Thyroid gland (tissue), 4 donors: Measurements from ENCODE around the gene METTL22. TPM values are rescaled to one million over a fixed set of nuclear protein-coding genes. Genes with fewer than 3 reads are reported as not detected.

ENCODE experiments used
- DNase-seq, 2 donors: peaks; one replicate each; pipeline ENCODE4 v3.0.0-alpha.2; 2019
- H3K27ac ChIP-seq, 3 donors: fragments of 200-600 bp; sonication (generic); 1 replicate in 2 of 3; 2 replicates in 1 of 3; pipeline ENCODE4 v1.5.1; 2016 to 2019; ENCODE audit warnings: mild to moderate bottlenecking in 1 of 3, moderate library complexity in 1 of 3
- H3K27me3 ChIP-seq: fragments of 200-600 bp; sonication (generic); one replicate; pipeline ENCODE4 v1.5.1; 2019
- H3K36me3 ChIP-seq, 2 donors: fragments of 200-600 bp; sonication (generic); one replicate each; pipeline ENCODE4 v1.5.1; 2016 to 2019
- H3K4me1 ChIP-seq, 2 donors: fragments of 200-600 bp; sonication (generic); one replicate each; pipeline ENCODE4 v1.5.1; 2017 to 2019
- H3K4me3 ChIP-seq, 3 donors: fragments of 200-600 bp; sonication (generic); replicated peaks in 1 of 3; 1 replicate in 2 of 3; 2 replicates in 1 of 3; pipeline ENCODE4 v1.5.1; 2016; ENCODE audit warnings: mild to moderate bottlenecking in 1 of 3
- H3K9me3 ChIP-seq: fragments of 200-600 bp; sonication (generic); one replicate; pipeline ENCODE4 v1.5.1; 2017
- CTCF ChIP-seq, 6 experiments: fragments of 200-600 bp in 3 of 6; fragments of 450-650 bp in 3 of 6; sonication (generic) in 3 of 6; IDR thresholded peaks; one replicate each; pipeline ENCODE4 v1.5.1; 2016 to 2019; ENCODE audit warnings: antibody characterized with exemption in 6 of 6, mild to moderate bottlenecking in 2 of 6, inconsistent platforms in 1 of 6, moderate library complexity in 1 of 6
- POLR2A ChIP-seq, 2 donors: fragments of 450-650 bp; IDR thresholded peaks; one replicate each; pipeline ENCODE4 v1.6.1; 2017; ENCODE audit warnings: antibody characterized with exemption in 2 of 2, mild to moderate bottlenecking in 2 of 2, moderate library complexity in 1 of 2
- WGBS, 2 donors: methylation state at CpG; one replicate each; pipeline ENCODE4 v1.1.5; 2017; 5-methylcytosine and 5-hydroxymethylcytosine counted together
- intact Hi-C: fragments of 100-400 bp; cut with DNase I; formaldehyde crosslinking; loops from one replicate; pipeline ENCODE4 v1.15.1; 2023
- total RNA-seq, 4 donors: library from RNA; depleted of rRNA; stranded (reverse); fragments of >200 nt; gene quantifications; one replicate each; pipeline ENCODE4 v1.2.3, GENCODE V29; 2016

Gene METTL22
- total RNA-seq, 4 donors from 2014 or later: 16.5 to 43.2 (median 18.8) TPM

- no peak overlapping the region for H3K27ac ChIP-seq
- no peak overlapping the region for H3K4me3 ChIP-seq
- intact Hi-C loops: no loop called here
- whole genome bisulfite sequencing, 2 donors: 88 to 100% methylated on average over 2 to 3 of the region's 3 CpGs
- no peaks in the 10 kb centered on the region for H3K27me3 ChIP-seq
- no peak for TF ChIP-seq POLR2A (IDR thresholded peaks at IDR 0.05)
- no peaks in the 10 kb centered on the region for H3K36me3 ChIP-seq
- no peaks in the 10 kb centered on the region for H3K9me3 ChIP-seq
- DNase-seq: no peak
- no peaks in the 10 kb centered on the region for H3K4me1 ChIP-seq
Measured at GRCh38 chr16:8583199-8583598, 38.3 kb upstream of the METTL22 start.

DNA sequence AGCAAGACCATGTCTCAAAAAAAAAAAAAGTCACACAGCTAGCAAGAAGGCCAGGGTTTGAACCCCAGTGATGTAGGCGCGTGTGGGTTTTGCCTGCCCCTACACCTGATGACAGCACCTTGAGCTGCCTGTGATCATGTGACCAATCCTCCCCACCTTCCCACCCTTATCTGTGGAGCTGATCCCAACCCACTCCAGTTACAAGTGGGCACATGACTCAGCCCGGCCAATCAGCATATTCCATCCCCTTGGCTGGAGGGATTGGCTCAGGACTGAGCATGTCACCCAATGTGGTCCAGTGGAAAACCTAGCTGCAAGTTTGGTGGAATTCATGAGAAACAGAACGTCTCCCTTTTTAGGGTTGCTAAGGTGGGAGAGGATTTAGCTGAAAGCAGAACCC, 37.8 kb upstream of the METTL22 start:
- Histone ChIP-seq H3K9me3 (no peaks in the 10 kb centered on the region), H3K27ac (no peak overlapping the region), H3K4me3 (no peak overlapping the region), H3K27me3 (no peaks in the 10 kb centered on the region), H3K36me3 (no peaks in the 10 kb centered on the region), H3K4me1 (no peaks in the 10 kb centered on the region)
- 72 to 79% methylated on average over 4 of the region's 4 CpGs for WGBS, 2 donors
- no peak for DNase-seq
- intact Hi-C loops: no loop called here
- TF ChIP-seq POLR2A (IDR thresholded peaks at IDR 0.05) (no peak), CTCF (IDR thresholded peaks at IDR 0.05) (no peak)

- H3K4me3 ChIP-seq: no peak overlapping the region
- H3K4me1 ChIP-seq: peaks cover 0 to 7% of the 10 kb centered on the region in 2 donors
- intact Hi-C loops: no loop called here
- TF ChIP-seq CTCF (IDR thresholded peaks at IDR 0.05) (no peak), POLR2A (IDR thresholded peaks at IDR 0.05) (no peak)
- 75 to 82% methylated on average over 2 of the region's 2 CpGs for WGBS, 2 donors
- no peak for DNase-seq
- H3K27me3 ChIP-seq: peaks cover 7% of the 10 kb centered on the region
- H3K9me3 ChIP-seq: no peaks in the 10 kb centered on the region
- H3K36me3 ChIP-seq: no peaks in the 10 kb centered on the region
- no peak overlapping the region for H3K27ac ChIP-seq
Measured at GRCh38 chr16:8585041-8585440, 36.5 kb upstream of the METTL22 start.

- intact Hi-C loops: no loop called here
- TF ChIP-seq CTCF (IDR thresholded peaks at IDR 0.05): no peak
- TF ChIP-seq POLR2A (IDR thresholded peaks at IDR 0.05): no peak
- peaks cover 12% of the 10 kb centered on the region for H3K27me3 ChIP-seq
- H3K9me3 ChIP-seq: no peaks in the 10 kb centered on the region
- H3K4me3 ChIP-seq: no peak overlapping the region
- no peak for DNase-seq
- peaks cover 0 to 7% of the 10 kb centered on the region in 2 donors for H3K4me1 ChIP-seq
- 75 to 84% methylated on average over 3 of the region's 3 CpGs for WGBS, 2 donors
- no peaks in the 10 kb centered on the region for H3K36me3 ChIP-seq
- no peak overlapping the region for H3K27ac ChIP-seq
Measured at GRCh38 chr16:8585857-8586256, 35.6 kb upstream of the METTL22 start.

DNA sequence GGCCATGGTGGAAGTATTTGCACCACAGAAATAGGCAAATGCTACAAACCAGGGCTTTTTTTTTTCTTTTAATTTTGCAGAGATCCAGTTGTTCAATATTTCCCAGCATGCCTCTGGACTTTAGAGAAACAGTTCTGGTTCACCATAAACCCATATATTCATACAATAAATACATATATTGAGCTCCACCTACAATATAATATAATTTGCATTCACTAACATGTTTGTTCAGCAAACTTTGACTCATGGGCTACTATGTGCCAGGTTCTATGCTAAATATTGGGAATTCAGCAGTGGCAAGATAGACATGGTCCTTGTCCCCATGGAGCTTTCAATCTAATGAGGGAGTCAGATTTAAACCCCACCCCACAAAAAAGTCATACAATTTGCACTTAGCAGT, 34.4 kb upstream of the METTL22 start:
- Histone ChIP-seq H3K4me1 (peaks cover 0 to 7% of the 10 kb centered on the region in 2 donors), H3K4me3 (no peak overlapping the region), H3K27me3 (peaks cover 12% of the 10 kb centered on the region), H3K9me3 (no peaks in the 10 kb centered on the region), H3K36me3 (no peaks in the 10 kb centered on the region), H3K27ac (no peak overlapping the region)
- TF ChIP-seq CTCF (IDR thresholded peaks at IDR 0.05) (no peak), POLR2A (IDR thresholded peaks at IDR 0.05) (no peak)
- intact Hi-C loops: no loop called here
- no peak for DNase-seq

DNA sequence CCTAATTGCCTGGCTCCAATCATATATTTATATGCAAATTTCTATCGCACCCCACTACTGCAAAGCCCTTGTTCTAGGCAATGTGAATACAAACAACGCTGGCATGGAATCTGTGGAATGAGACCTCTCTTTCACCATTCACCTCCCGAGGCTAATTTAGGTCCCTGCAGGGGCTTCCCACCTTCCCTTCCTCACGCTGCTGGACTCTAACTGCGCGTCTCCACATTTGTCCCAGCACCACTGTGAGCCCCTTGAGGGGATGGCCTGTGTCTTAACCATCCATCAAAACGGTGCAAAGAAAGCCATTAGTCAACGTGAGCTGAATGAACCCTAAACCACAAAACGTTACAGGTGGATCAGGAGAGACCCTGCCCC, 32.8 kb upstream of the METTL22 start:
- DNase-seq: no peak
- Histone ChIP-seq H3K9me3 (no peaks in the 10 kb centered on the region), H3K4me1 (peaks cover 0 to 7% of the 10 kb centered on the region in 2 donors), H3K36me3 (no peaks in the 10 kb centered on the region), H3K4me3 (no peak overlapping the region), H3K27me3 (peaks cover 12% of the 10 kb centered on the region), H3K27ac (no peak overlapping the region)
- intact Hi-C loops: no loop called here
- TF ChIP-seq CTCF (IDR thresholded peaks at IDR 0.05) (no peak), POLR2A (IDR thresholded peaks at IDR 0.05) (no peak)
- WGBS, 2 donors: 2 to 5% methylated on average over 9 of the region's 9 CpGs
